Measurements from ENCODE around the gene CHURC1.

DNA sequence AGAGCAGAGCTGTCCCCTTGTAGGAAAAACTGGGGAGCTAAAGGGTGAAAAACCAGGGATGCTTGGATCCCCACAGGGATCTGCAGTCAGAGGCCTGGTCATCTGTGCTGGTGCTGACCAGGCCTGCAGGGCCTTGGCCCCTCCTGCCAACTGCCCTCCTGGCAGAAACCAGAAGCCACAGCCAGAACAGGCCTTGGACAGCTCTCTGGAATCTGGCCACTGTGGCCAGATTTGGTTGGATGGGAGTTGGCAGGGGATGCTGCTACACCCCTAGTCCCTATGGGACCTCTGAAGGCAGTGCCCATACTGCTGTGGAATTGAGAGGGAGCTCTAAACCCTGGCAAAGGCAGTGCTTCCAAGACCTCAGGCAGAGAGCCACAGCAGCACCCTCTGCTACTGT is 37.5 kb downstream of the CHURC1 start:
- TF ChIP-seq, protein P1, sequence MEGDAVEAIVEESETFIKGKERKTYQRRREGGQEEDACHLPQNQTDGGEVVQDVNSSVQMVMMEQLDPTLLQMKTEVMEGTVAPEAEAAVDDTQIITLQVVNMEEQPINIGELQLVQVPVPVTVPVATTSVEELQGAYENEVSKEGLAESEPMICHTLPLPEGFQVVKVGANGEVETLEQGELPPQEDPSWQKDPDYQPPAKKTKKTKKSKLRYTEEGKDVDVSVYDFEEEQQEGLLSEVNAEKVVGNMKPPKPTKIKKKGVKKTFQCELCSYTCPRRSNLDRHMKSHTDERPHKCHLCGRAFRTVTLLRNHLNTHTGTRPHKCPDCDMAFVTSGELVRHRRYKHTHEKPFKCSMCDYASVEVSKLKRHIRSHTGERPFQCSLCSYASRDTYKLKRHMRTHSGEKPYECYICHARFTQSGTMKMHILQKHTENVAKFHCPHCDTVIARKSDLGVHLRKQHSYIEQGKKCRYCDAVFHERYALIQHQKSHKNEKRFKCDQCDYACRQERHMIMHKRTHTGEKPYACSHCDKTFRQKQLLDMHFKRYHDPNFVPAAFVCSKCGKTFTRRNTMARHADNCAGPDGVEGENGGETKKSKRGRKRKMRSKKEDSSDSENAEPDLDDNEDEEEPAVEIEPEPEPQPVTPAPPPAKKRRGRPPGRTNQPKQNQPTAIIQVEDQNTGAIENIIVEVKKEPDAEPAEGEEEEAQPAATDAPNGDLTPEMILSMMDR (IDR thresholded peaks at IDR 0.05; ENCODE audit: low read depth, low read length, poor library complexity, severe bottlenecking) = no peak
- no peak for TF ChIP-seq EZH2phosphoT487 (IDR thresholded peaks at IDR 0.05; ENCODE audit: borderline replicate concordance, low read length)

Measured in DOHH2 (cell line).